Neuronal stem cell (in vitro differentiated cells): ENCODE results near the gene EXPH5.
A peak's percentile ranks its signal among the peaks of the same experiment; 100 is the strongest.

Experiments used
- DNase-seq: peaks from one replicate; pipeline ENCODE4 v3.0.0-alpha.2; 2013; ENCODE audit warnings: low spot score
- H2AFZ ChIP-seq: one replicate; pipeline ENCODE4 v1.6.1; 2013; ENCODE audit warnings: mild to moderate bottlenecking, low read length, inconsistent platforms
- H2AK5ac ChIP-seq: 2 replicates; pipeline ENCODE4 v1.6.1; 2013; ENCODE audit warnings: low read depth, mild to moderate bottlenecking, inconsistent platforms, low read length, moderate library complexity, mixed read lengths
- H2BK120ac ChIP-seq: 2 replicates; pipeline ENCODE4 v1.6.1; 2013; ENCODE audit warnings: low read depth, mild to moderate bottlenecking, inconsistent platforms, low read length, moderate library complexity, mixed read lengths
- H2BK12ac ChIP-seq: one replicate; pipeline ENCODE4 v1.6.1; 2013; ENCODE audit warnings: low read length, inconsistent platforms
- H2BK15ac ChIP-seq: 2 replicates; pipeline ENCODE4 v1.6.1; 2013; ENCODE audit warnings: mild to moderate bottlenecking, low read length, inconsistent platforms, mixed read lengths
- H2BK5ac ChIP-seq: one replicate; pipeline ENCODE4 v1.6.1; 2013; ENCODE audit warnings: inconsistent platforms, mild to moderate bottlenecking, low read length, moderate library complexity
- H3K14ac ChIP-seq: one replicate; pipeline ENCODE4 v1.6.1; 2013; ENCODE audit warnings: low read length, inconsistent platforms
- H3K18ac ChIP-seq: 2 replicates; pipeline ENCODE4 v1.6.1; 2013; ENCODE audit warnings: low read length, inconsistent platforms
- H3K23ac ChIP-seq: 2 replicates; pipeline ENCODE4 v1.6.1; 2013; ENCODE audit warnings: low read depth, mild to moderate bottlenecking, mixed read lengths, low read length, inconsistent platforms; ENCODE audit not compliant: poor library complexity
- H3K27ac ChIP-seq: replicated peaks from 3 replicates; pipeline ENCODE4 v1.5.1; 2013; ENCODE audit warnings: low read length, inconsistent platforms
- H3K27me3 ChIP-seq, 3 experiments: 2 replicates each; pipeline ENCODE4 v1.6.1; 2013; ENCODE audit warnings: low read length in 3 of 3, mild to moderate bottlenecking in 2 of 3, inconsistent platforms in 1 of 3, low read depth in 1 of 3, mixed read lengths in 1 of 3, moderate library complexity in 1 of 3; ENCODE audit not compliant: control insufficient read depth in 3 of 3, insufficient read depth in 3 of 3
- H3K36me3 ChIP-seq, 2 donors: replicated peaks in 1 of 2; 2 replicates each; pipeline ENCODE4 v1.6.1; 2013; ENCODE audit warnings: low read length in 2 of 2; ENCODE audit not compliant: control insufficient read depth in 2 of 2, insufficient read depth in 2 of 2
- H3K4ac ChIP-seq: 2 replicates; pipeline ENCODE4 v1.6.1; 2013; ENCODE audit warnings: inconsistent platforms, mild to moderate bottlenecking, low read length, moderate library complexity
- H3K4me1 ChIP-seq, 2 donors: 1 replicate in 1 of 2; 2 replicates in 1 of 2; pipeline ENCODE4 v1.6.1; 2013; ENCODE audit warnings: low read length in 2 of 2, low read depth in 1 of 2; ENCODE audit not compliant: control insufficient read depth in 2 of 2, insufficient read depth in 1 of 2
- H3K4me2 ChIP-seq: one replicate; pipeline ENCODE4 v1.6.1; 2013; ENCODE audit warnings: mild to moderate bottlenecking, low read length, inconsistent platforms; ENCODE audit not compliant: insufficient read depth, poor library complexity, severe bottlenecking
- H3K4me3 ChIP-seq, 2 donors: 2 replicates each; pipeline ENCODE4 v1.5.1; 2013; ENCODE audit warnings: low read length in 2 of 2, mild to moderate bottlenecking in 2 of 2, inconsistent platforms in 1 of 2, moderate library complexity in 1 of 2
- H3K79me1 ChIP-seq: one replicate; pipeline ENCODE4 v1.6.1; 2013; ENCODE audit warnings: low read depth, mild to moderate bottlenecking, inconsistent platforms, low read length, moderate library complexity
- H3K9ac ChIP-seq: one replicate; pipeline ENCODE4 v1.6.1; 2013; ENCODE audit warnings: mild to moderate bottlenecking, low read depth, low read length, inconsistent platforms; ENCODE audit not compliant: poor library complexity
- H3K9me3 ChIP-seq, 2 donors: replicated peaks in 1 of 2; 2 replicates each; pipeline versions ENCODE3 to v1.6.1; 2013; ENCODE audit warnings: low read length in 2 of 2, mild to moderate bottlenecking in 2 of 2, inconsistent platforms in 1 of 2, low read depth in 1 of 2, mixed read lengths in 1 of 2, moderate library complexity in 1 of 2; ENCODE audit not compliant: control insufficient read depth in 2 of 2, insufficient read depth in 1 of 2
- H4K8ac ChIP-seq: one replicate; pipeline ENCODE4 v1.6.1; 2013; ENCODE audit warnings: low read depth, mild to moderate bottlenecking, inconsistent platforms, low read length, moderate library complexity
- H4K91ac ChIP-seq: one replicate; pipeline ENCODE4 v1.6.1; 2013; ENCODE audit warnings: low read length, low read depth, mild to moderate bottlenecking, inconsistent platforms; ENCODE audit not compliant: poor library complexity
- WGBS, 2 donors: extraction: QIAGEN DNeasy Blood & Tissue Kit; methylation state at CpG; one replicate each; pipeline ENCODE4 v1.1.7; 2013; ENCODE audit warnings: missing lambda C conversion rate in 2 of 2, mixed read lengths in 1 of 2; ENCODE audit not compliant: insufficient read length in 2 of 2, insufficient replicate concordance in 1 of 2; ENCODE audit errors: extremely low coverage in 2 of 2; 5-methylcytosine and 5-hydroxymethylcytosine counted together

Gene EXPH5

GRCh38 chr11:108556019-108556418 lies 37.5 kb downstream of the EXPH5 start:
- Histone ChIP-seq H2BK15ac (no peak overlapping the region), H3K9ac (no peak overlapping the region), H3K4ac (no peak overlapping the region), H3K27ac (no peak overlapping the region), H3K36me3 (no peaks in the 10 kb centered on the region), H3K79me1 (no peaks in the 10 kb centered on the region), H3K4me1 (peaks cover 0 to 4% of the 10 kb centered on the region in 2 donors), H2BK120ac (no peak overlapping the region), H3K27me3 (no peaks in the 10 kb centered on the region), H3K9me3 (no peaks in the 10 kb centered on the region), H2AFZ (no peak overlapping the region), H4K8ac (no peak overlapping the region), H3K18ac (no peak overlapping the region), H2BK12ac (no peak overlapping the region), H3K4me3 (no peak overlapping the region), H4K91ac (no peak overlapping the region), H3K4me2 (no peak overlapping the region), H2BK5ac (no peak overlapping the region), H3K23ac (no peak overlapping the region), H2AK5ac (no peak overlapping the region), H3K14ac (no peak overlapping the region)
- WGBS, 2 donors = no CpG with 5 or more reads among the region's 2 CpGs
- no peak for DNase-seq

- no CpG with 5 or more reads among the region's 10 CpGs for WGBS, 2 donors
These were observed 41.7 kb downstream of the EXPH5 start for GRCh38 chr11:108551651-108552462.

GRCh38 chr11:108549319-108549885 lies 44.2 kb downstream of the EXPH5 start:
- Histone ChIP-seq H4K8ac (no peak overlapping the region), H3K27me3 (peaks cover 0 to 2% (median 0%) of the 10 kb centered on the region in 3 experiments), H3K18ac (no peak overlapping the region), H3K4me3 (no peak overlapping the region), H3K9ac (no peak overlapping the region), H3K9me3 (no peaks in the 10 kb centered on the region), H3K79me1 (no peaks in the 10 kb centered on the region), H2AFZ (no peak overlapping the region), H3K23ac (no peak overlapping the region), H2AK5ac (no peak overlapping the region), H3K14ac (no peak overlapping the region), H2BK120ac (no peak overlapping the region), H4K91ac (no peak overlapping the region), H3K36me3 (no peaks in the 10 kb centered on the region), H2BK12ac (no peak overlapping the region), H3K4me1 (peaks cover 0 to 10% of the 10 kb centered on the region in 2 donors), H3K4me2 (no peak overlapping the region), H3K27ac (no peak overlapping the region), H2BK5ac (no peak overlapping the region), H3K4ac (no peak overlapping the region), H2BK15ac (no peak overlapping the region)
- no CpG with 5 or more reads among the region's 3 CpGs for WGBS, 2 donors
- DNase-seq = no peak

More at GRCh38 chr11:108551651-108552462, 41.7 kb downstream of the EXPH5 start:
- no peak for DNase-seq
- H3K9me3 ChIP-seq = no peaks in the 10 kb centered on the region
- no peak overlapping the region for H2BK5ac ChIP-seq
- no peak overlapping the region for H2BK120ac ChIP-seq
- no peak overlapping the region for H3K9ac ChIP-seq
- no peak overlapping the region for H3K14ac ChIP-seq
- H3K4me3 ChIP-seq = no peak overlapping the region
- no peak overlapping the region for H4K91ac ChIP-seq
- no peak overlapping the region for H2AK5ac ChIP-seq
- peak overlapping the region; percentile 79 for H2AFZ ChIP-seq
- H3K4me2 ChIP-seq = no peak overlapping the region
- H3K18ac ChIP-seq = no peak overlapping the region
- no peak overlapping the region for H4K8ac ChIP-seq
- peaks cover 0 to 6% of the 10 kb centered on the region in 2 donors for H3K4me1 ChIP-seq
- H2BK15ac ChIP-seq = no peak overlapping the region
- no peaks in the 10 kb centered on the region for H3K36me3 ChIP-seq
- no peaks in the 10 kb centered on the region for H3K27me3 ChIP-seq
- H2BK12ac ChIP-seq = no peak overlapping the region
- H3K4ac ChIP-seq = no peak overlapping the region
- no peaks in the 10 kb centered on the region for H3K79me1 ChIP-seq
- no peak overlapping the region for H3K27ac ChIP-seq
- no peak overlapping the region for H3K23ac ChIP-seq

- WGBS, 2 donors = no CpG with 5 or more reads among the region's 5 CpGs
- H2BK15ac ChIP-seq = no peak overlapping the region
- H3K18ac ChIP-seq = no peak overlapping the region
These were observed 47.6 kb downstream of the EXPH5 start for GRCh38 chr11:108545909-108546501.

More at GRCh38 chr11:108545909-108546501, 47.6 kb downstream of the EXPH5 start:
- Histone ChIP-seq H4K91ac (no peak overlapping the region), H3K9me3 (no peaks in the 10 kb centered on the region), H3K27me3 (peaks cover 0 to 2% (median 0%) of the 10 kb centered on the region in 3 experiments), H3K4me2 (no peak overlapping the region), H2BK5ac (no peak overlapping the region), H3K23ac (no peak overlapping the region), H3K4me1 (peaks cover 0 to 6% of the 10 kb centered on the region in 2 donors), H3K79me1 (no peaks in the 10 kb centered on the region), H2BK12ac (no peak overlapping the region), H3K14ac (no peak overlapping the region), H4K8ac (no peak overlapping the region), H2BK120ac (no peak overlapping the region), H3K27ac (no peak overlapping the region), H3K4ac (no peak overlapping the region), H2AK5ac (no peak overlapping the region), H2AFZ (no peak overlapping the region), H3K9ac (no peak overlapping the region), H3K4me3 (no peak overlapping the region), H3K36me3 (no peaks in the 10 kb centered on the region)
- no peak for DNase-seq
